ENCODE results near the gene SLC25A4. TPM values are rescaled to one million over a fixed set of nuclear protein-coding genes. Genes with fewer than 3 reads are reported as not detected.
"Not testable (repeated sequence)": the region's sequence is repeated elsewhere in the genome, so short reads cannot be mapped to it uniquely, and the experiment has no call there.

The SLC25A4 gene
- polyA plus RNA-seq, 1 donor (not counting 4 experiments of a cell fraction or from before 2014, with no cell fraction given): 13.2 TPM

GRCh38 chr4:185115827-185116232, 27.2 kb upstream of the SLC25A4 start:
- Histone ChIP-seq H3K4me1 (ENCODE audit: control insufficient read depth, extremely low read depth, insufficient read depth, low read length) (peaks cover 7% of the 10 kb centered on the region), H3K27me3 (ENCODE audit: control insufficient read depth, extremely low read depth, insufficient read depth, low read length) (no peaks in the 10 kb centered on the region), H3K4me3 (ENCODE audit: control insufficient read depth in 2 of 3, extremely low read depth in 1 of 3, insufficient read depth in 2 of 3, low read depth in 1 of 3, low read length in 3 of 3) (no peak overlapping the region), H3K9me3 (ENCODE audit: control insufficient read depth, low read depth, low read length) (no peaks in the 10 kb centered on the region), H3K9ac (ENCODE audit: control insufficient read depth, extremely low read depth, insufficient read depth, low read length) (no peak overlapping the region), H4K20me1 (ENCODE audit: control insufficient read depth, extremely low read depth, insufficient read depth, low read length) (no peaks in the 10 kb centered on the region), H2AFZ (ENCODE audit: control insufficient read depth, low read length) (peak overlapping the region; percentile 16), H3K79me2 (ENCODE audit: control insufficient read depth, insufficient read depth, low read length) (no peaks in the 10 kb centered on the region), H3K9me1 (ENCODE audit: control insufficient read depth, extremely low read depth, insufficient read depth, low read length) (no peaks in the 10 kb centered on the region), H3K4me2 (ENCODE audit: control insufficient read depth, extremely low read depth, insufficient read depth, low read depth, low read length) (peak overlapping the region; percentile 41), H3K27ac (ENCODE audit: control insufficient read depth, insufficient read depth, low read length) (no peak overlapping the region), H3K36me3 (ENCODE audit: control insufficient read depth in 2 of 2, extremely low read depth in 1 of 2, insufficient read depth in 2 of 2, low read length in 2 of 2) (no peaks in the 10 kb centered on the region)
- dilution Hi-C loops (cut with MboI; ENCODE audit: extremely low pct_ligation_motif_present, low sequenced_read_pairs): no loop called here
- FAIRE-seq: no peak
- TF ChIP-seq EZH2 (IDR thresholded peaks at IDR 0.05; ENCODE audit: low read length) (no peak), CTCF (optimal IDR thresholded peaks at IDR 0.05 in 1 of 3, IDR thresholded peaks at IDR 0.05 in 1 of 3, conservative IDR thresholded peaks at IDR 0.05 in 1 of 3; ENCODE audit: extremely low read depth in 1 of 3, insufficient read depth in 2 of 3, low read length in 3 of 3) (no peak)
- DNase-seq (ENCODE audit: low read depth, low spot score): no peak

- Histone ChIP-seq H3K4me2 (ENCODE audit: control insufficient read depth, extremely low read depth, insufficient read depth, low read depth, low read length) (no peak overlapping the region), H4K20me1 (ENCODE audit: control insufficient read depth, extremely low read depth, insufficient read depth, low read length) (no peaks in the 10 kb centered on the region), H2AFZ (ENCODE audit: control insufficient read depth, low read length) (no peak overlapping the region), H3K27ac (ENCODE audit: control insufficient read depth, insufficient read depth, low read length) (no peak overlapping the region), H3K36me3 (ENCODE audit: control insufficient read depth in 2 of 2, extremely low read depth in 1 of 2, insufficient read depth in 2 of 2, low read length in 2 of 2) (no peaks in the 10 kb centered on the region), H3K9me3 (ENCODE audit: control insufficient read depth, low read depth, low read length) (no peaks in the 10 kb centered on the region), H3K79me2 (ENCODE audit: control insufficient read depth, insufficient read depth, low read length) (no peaks in the 10 kb centered on the region), H3K4me3 (ENCODE audit: control insufficient read depth in 2 of 3, extremely low read depth in 1 of 3, insufficient read depth in 2 of 3, low read depth in 1 of 3, low read length in 3 of 3) (no peak overlapping the region), H3K4me1 (ENCODE audit: control insufficient read depth, extremely low read depth, insufficient read depth, low read length) (peaks cover 4% of the 10 kb centered on the region), H3K9me1 (ENCODE audit: control insufficient read depth, extremely low read depth, insufficient read depth, low read length) (no peaks in the 10 kb centered on the region), H3K27me3 (ENCODE audit: control insufficient read depth, extremely low read depth, insufficient read depth, low read length) (no peaks in the 10 kb centered on the region), H3K9ac (ENCODE audit: control insufficient read depth, extremely low read depth, insufficient read depth, low read length) (no peak overlapping the region)
- FAIRE-seq (no peak), DNase-seq (ENCODE audit: low read depth, low spot score) (no peak)
- no peak for TF ChIP-seq EZH2 (IDR thresholded peaks at IDR 0.05; ENCODE audit: low read length)
- dilution Hi-C loops (cut with MboI; ENCODE audit: extremely low pct_ligation_motif_present, low sequenced_read_pairs): no loop called here
These were observed 25.6 kb upstream of the SLC25A4 start for GRCh38 chr4:185117300-185117934.

DNA sequence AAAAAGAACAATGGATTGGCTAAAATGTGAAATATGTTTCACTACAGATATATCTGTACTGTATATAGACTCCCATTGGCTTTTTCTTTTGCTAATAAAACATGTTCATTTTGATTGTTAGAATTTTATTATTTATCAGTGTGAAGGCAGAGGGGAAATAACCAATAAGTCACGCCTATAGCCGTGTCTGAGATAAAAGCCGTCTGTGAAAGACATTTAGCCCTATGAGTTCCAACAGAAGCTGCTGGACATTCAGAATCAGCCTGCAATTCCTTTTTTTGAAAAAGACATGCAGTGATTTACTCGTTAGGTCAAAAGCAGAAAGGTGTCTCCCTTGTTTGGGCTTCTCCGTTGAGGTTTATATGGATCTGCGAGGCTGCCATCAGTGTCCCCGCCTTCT, 24.2 kb upstream of the SLC25A4 start:
- Histone ChIP-seq H3K4me1 (ENCODE audit: control insufficient read depth, extremely low read depth, insufficient read depth, low read length) (no peaks in the 10 kb centered on the region), H3K27me3 (ENCODE audit: control insufficient read depth, extremely low read depth, insufficient read depth, low read length) (no peaks in the 10 kb centered on the region), H4K20me1 (ENCODE audit: control insufficient read depth, extremely low read depth, insufficient read depth, low read length) (no peaks in the 10 kb centered on the region), H3K4me2 (ENCODE audit: control insufficient read depth, extremely low read depth, insufficient read depth, low read depth, low read length) (no peak overlapping the region), H3K27ac (ENCODE audit: control insufficient read depth, insufficient read depth, low read length) (no peak overlapping the region), H3K36me3 (ENCODE audit: control insufficient read depth in 2 of 2, extremely low read depth in 1 of 2, insufficient read depth in 2 of 2, low read length in 2 of 2) (no peaks in the 10 kb centered on the region), H2AFZ (ENCODE audit: control insufficient read depth, low read length) (no peak overlapping the region), H3K4me3 (ENCODE audit: control insufficient read depth in 2 of 3, extremely low read depth in 1 of 3, insufficient read depth in 2 of 3, low read depth in 1 of 3, low read length in 3 of 3) (no peak overlapping the region), H3K9me1 (ENCODE audit: control insufficient read depth, extremely low read depth, insufficient read depth, low read length) (no peaks in the 10 kb centered on the region), H3K9ac (ENCODE audit: control insufficient read depth, extremely low read depth, insufficient read depth, low read length) (no peak overlapping the region), H3K9me3 (ENCODE audit: control insufficient read depth, low read depth, low read length) (no peaks in the 10 kb centered on the region), H3K79me2 (ENCODE audit: control insufficient read depth, insufficient read depth, low read length) (no peaks in the 10 kb centered on the region)
- dilution Hi-C loops (cut with MboI; ENCODE audit: extremely low pct_ligation_motif_present, low sequenced_read_pairs): no loop called here
- FAIRE-seq (no peak), DNase-seq (ENCODE audit: low read depth, low spot score) (no peak)
- no peak for TF ChIP-seq CTCF (optimal IDR thresholded peaks at IDR 0.05 in 1 of 3, IDR thresholded peaks at IDR 0.05 in 1 of 3, conservative IDR thresholded peaks at IDR 0.05 in 1 of 3; ENCODE audit: extremely low read depth in 1 of 3, insufficient read depth in 2 of 3, low read length in 3 of 3)
- TF ChIP-seq EZH2 (IDR thresholded peaks at IDR 0.05; ENCODE audit: low read length): no peak

- H3K27me3 ChIP-seq (ENCODE audit: control insufficient read depth, extremely low read depth, insufficient read depth, low read length); DNase-seq (ENCODE audit: low read depth, low spot score); FAIRE-seq; H3K4me2 ChIP-seq (ENCODE audit: control insufficient read depth, extremely low read depth, insufficient read depth, low read depth, low read length); H2AFZ ChIP-seq (ENCODE audit: control insufficient read depth, low read length); H3K4me3 ChIP-seq (ENCODE audit: control insufficient read depth in 2 of 3, extremely low read depth in 1 of 3, insufficient read depth in 2 of 3, low read depth in 1 of 3, low read length in 3 of 3); H4K20me1 ChIP-seq (ENCODE audit: control insufficient read depth, extremely low read depth, insufficient read depth, low read length); H3K9ac ChIP-seq (ENCODE audit: control insufficient read depth, extremely low read depth, insufficient read depth, low read length); H3K4me1 ChIP-seq (ENCODE audit: control insufficient read depth, extremely low read depth, insufficient read depth, low read length); H3K36me3 ChIP-seq (ENCODE audit: control insufficient read depth in 2 of 2, extremely low read depth in 1 of 2, insufficient read depth in 2 of 2, low read length in 2 of 2); H3K79me2 ChIP-seq (ENCODE audit: control insufficient read depth, insufficient read depth, low read length); H3K9me1 ChIP-seq (ENCODE audit: control insufficient read depth, extremely low read depth, insufficient read depth, low read length); dilution Hi-C loops (cut with MboI; ENCODE audit: extremely low pct_ligation_motif_present, low sequenced_read_pairs); H3K9me3 ChIP-seq (ENCODE audit: control insufficient read depth, low read depth, low read length); H3K27ac ChIP-seq (ENCODE audit: control insufficient read depth, insufficient read depth, low read length): not testable (repeated sequence)
These were observed 23.6 kb upstream of the SLC25A4 start for GRCh38 chr4:185119467-185119866.

Measured in keratinocyte (primary cell).